GM18873 (cell line): ENCODE results near the gene WDPCP.
"Not testable (repeated sequence)": the region's sequence is repeated elsewhere in the genome, so short reads cannot be mapped to it uniquely, and the experiment has no call there.

Source experiments
- ATAC-seq: cut with Tn5 transposase; IDR thresholded peaks from one replicate; pipeline ENCODE4 v1.9.1; 2021; ENCODE audit warnings: mild to moderate bottlenecking, moderate library complexity, moderate number of reproducible peaks; ENCODE audit not compliant: unreplicated experiment, low FRiP score

WDPCP gene

GRCh38 chr2:63588385-63589147 is at the start of gene WDPCP, which contains the start of gene MDH1:
Gene WDPCP (minus strand): TSS chr2:63588477. CDS start chr2:63588271, 206 bp downstream.
Gene MDH1 (plus strand): TSS chr2:63588963. CDS start chr2:63589044, 81 bp downstream.
- ATAC-seq = peak; percentile 89

GRCh38 chr2:63632382-63632781 is 44.1 kb upstream of the WDPCP start:
- no peak for ATAC-seq

GRCh38 chr2:63631501-63631900 is 43.2 kb upstream of the WDPCP start:
- ATAC-seq = no peak

GRCh38 chr2:63628403-63628942 is 40.2 kb upstream of the WDPCP start:
- ATAC-seq = no peak

GRCh38 chr2:63627866-63628265 is 39.6 kb upstream of the WDPCP start:
- ATAC-seq = no peak

GRCh38 chr2:63623763-63624162 is 35.5 kb upstream of the WDPCP start:
- ATAC-seq = not testable (repeated sequence)

- no peak for ATAC-seq
Measured at GRCh38 chr2:63622751-63623150, 34.5 kb upstream of the WDPCP start.

GRCh38 chr2:63619328-63619727 is 31.1 kb upstream of the WDPCP start:
- no peak for ATAC-seq

- ATAC-seq = no peak
Measured at GRCh38 chr2:63617366-63617765, 29.1 kb upstream of the WDPCP start.

GRCh38 chr2:63614983-63615945 is 27.0 kb upstream of the WDPCP start:
- ATAC-seq = no peak

GRCh38 chr2:63614448-63614968 is 26.2 kb upstream of the WDPCP start:
- no peak for ATAC-seq

GRCh38 chr2:63613391-63613901 is 25.2 kb upstream of the WDPCP start:
- no peak for ATAC-seq

GRCh38 chr2:63610525-63610924 is 22.2 kb upstream of the WDPCP start:
- no peak for ATAC-seq

- ATAC-seq = not testable (repeated sequence)
Measured at GRCh38 chr2:63608865-63609264, 20.6 kb upstream of the WDPCP start.

GRCh38 chr2:63604666-63605065 is 16.4 kb upstream of the WDPCP start:
- no peak for ATAC-seq

- ATAC-seq = no peak
Measured at GRCh38 chr2:63600881-63601460, 12.7 kb upstream of the WDPCP start.

GRCh38 chr2:63598981-63599380 is 10.7 kb upstream of the WDPCP start:
- no peak for ATAC-seq

GRCh38 chr2:63596401-63596883 is 8.2 kb upstream of the WDPCP start:
- no peak for ATAC-seq

GRCh38 chr2:63594660-63595059 is 6.4 kb upstream of the WDPCP start:
- ATAC-seq = no peak

- no peak for ATAC-seq
Measured at GRCh38 chr2:63591566-63592175, 3.4 kb upstream of the WDPCP start.
